Effector CD8-positive, alpha-beta T cell (primary cell): Measurements from ENCODE around the gene MRAS.
"Not testable (repeated sequence)": the region's sequence is repeated elsewhere in the genome, so short reads cannot be mapped to it uniquely, and the experiment has no call there.

Source experiments
- DNase-seq: peaks from one replicate; lab custom pipeline; 2025; lab: John Stamatoyannopoulos, UW

Gene MRAS

GRCh38 chr3:138418601-138419206, 70.3 kb downstream of the MRAS start:
- no peak for DNase-seq

DNA sequence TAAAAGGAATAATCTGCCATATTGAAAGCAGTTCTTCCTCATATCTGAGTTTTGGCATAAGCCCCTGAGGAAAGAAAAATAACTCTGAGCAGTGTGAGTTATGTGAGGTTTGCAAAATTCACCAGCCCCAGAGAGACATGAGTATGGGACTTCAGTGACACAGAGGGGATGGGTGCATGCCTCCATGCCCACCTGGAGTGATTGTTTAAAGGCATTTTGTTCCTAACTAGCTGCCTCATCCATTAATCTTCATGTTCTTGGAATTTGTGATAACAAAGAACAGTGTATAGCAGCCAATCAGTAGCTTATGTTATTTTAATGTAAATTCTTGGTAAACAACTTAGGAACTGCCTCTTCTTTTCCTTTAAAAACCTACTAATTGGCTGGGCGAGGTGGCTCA, 74.9 kb downstream of the MRAS start:
- no peak for DNase-seq

DNA sequence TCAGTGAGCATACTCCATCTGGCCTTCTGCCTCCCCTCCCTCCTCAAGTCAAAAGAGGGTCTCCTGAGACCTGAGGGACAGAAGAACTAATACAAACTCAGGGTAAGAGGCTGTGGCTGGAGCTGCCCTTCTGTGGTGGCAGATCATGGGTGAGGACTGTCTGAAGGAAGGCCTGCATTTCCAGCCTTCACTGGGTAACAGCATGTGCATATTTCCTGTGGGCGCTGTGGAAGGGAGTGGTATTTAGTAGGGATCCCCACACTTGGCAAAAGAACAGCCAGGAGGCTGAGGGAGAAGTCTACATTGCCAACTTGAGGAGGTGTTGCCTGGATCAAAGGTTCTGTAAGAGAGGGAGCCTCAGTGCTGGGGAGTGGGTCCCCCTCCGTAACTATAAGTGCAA, 75.9 kb downstream of the MRAS start:
- no peak for DNase-seq

DNA sequence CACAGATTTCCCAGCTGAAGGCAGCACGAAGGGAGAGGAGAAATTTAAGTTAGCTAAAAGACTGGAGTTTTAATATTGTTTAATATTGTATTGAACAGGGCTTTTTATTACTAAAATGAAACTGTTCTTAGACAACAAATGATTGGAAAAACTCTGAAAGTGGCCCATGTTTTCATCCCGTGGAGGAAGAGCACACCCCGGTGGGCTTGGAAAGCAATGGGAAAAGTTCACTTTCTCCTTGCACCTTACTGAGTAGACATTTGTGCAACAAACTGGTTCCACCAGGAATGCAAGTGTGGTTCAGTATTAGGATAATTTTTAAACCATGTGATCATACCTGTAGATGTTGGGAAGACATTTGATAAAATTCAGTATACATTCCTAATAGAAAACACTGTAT, 77.8 kb downstream of the MRAS start:
- DNase-seq, result no peak

DNA sequence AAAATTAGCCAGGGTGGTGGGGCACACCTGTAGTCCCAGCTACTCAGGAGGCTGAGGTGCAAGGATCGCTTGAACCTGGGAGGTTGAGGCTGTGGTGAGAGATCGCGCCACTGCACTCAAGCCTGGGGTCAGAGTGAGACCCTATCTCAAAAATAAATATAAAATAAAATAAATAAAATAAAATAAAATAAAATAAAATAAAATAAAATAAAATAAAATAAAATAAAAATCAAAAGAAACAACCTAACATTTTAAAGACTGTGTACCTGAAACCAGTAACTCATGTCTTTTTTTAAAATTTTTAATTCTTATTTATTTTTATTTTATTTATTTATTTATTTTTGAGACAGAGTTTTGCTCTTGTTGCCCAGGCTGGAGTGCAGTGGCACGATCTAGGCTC, 78.4 kb downstream of the MRAS start:
- DNase-seq, result not testable (repeated sequence)

- no peak for DNase-seq
Observed at GRCh38 chr3:138429665-138430064, 81.3 kb downstream of the MRAS start.

- no peak for DNase-seq
Observed at GRCh38 chr3:138432576-138433240, 84.3 kb downstream of the MRAS start.

DNA sequence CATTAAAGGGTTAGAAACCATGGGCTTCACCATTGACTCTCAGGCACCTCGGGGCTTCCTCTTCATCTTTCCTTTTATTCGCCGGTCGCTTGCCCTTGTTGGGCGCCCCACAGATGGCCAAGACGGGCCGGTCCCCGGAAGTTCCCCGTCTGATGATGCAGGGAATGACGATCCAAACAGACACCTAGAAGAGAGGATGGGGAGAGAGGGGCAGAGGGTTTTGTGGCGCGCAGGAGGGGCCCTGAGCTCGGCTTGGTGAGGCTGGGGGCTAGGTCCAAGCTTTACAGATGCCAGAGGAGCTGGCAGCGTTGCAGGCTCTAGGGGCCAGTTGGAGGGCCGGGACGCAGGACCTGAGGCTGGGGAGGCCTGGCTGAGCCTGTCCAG, 85.5 kb downstream of the MRAS start:
- no peak for DNase-seq

DNA sequence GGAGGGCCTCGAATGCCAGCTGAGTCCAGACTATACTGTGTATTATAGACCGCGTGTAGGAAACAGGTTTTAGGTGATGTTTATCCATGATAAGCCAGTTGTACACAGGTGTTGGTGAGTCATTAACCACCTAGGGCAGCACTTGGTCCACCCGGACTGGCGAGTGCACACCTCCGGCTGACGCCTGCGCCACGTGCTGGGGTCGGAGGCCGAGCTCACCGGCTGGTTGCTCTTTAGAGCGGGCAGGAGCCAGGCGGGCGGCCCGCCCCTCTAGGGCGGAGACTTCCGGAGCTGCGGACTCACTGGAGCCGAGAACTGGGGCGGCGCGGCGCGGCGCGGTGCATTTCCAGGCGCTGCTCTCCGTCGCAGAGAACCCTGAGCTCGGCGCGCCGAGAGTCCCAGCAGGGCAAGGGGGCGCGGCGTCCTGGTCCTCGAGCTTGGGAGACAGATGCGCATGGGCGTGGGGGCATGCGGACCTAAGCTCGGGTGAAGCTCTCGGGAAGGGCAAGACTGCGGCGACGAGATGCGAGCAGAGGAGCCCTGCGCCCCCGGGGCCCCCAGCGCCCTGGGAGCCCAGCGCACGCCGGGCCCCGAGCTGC, 86.0 kb downstream of the MRAS start, which contains the start of gene ESYT3:
Gene ESYT3 (plus strand): TSS at position 341 of the 599 bp plus-strand sequence. CDS start 183 bp downstream, at position 524.
- DNase-seq, result no peak

- DNase-seq, result no peak
Observed at GRCh38 chr3:138434875-138435772, 86.7 kb downstream of the MRAS start.

GRCh38 chr3:138435840-138436239, 87.5 kb downstream of the MRAS start:
- DNase-seq, result no peak

GRCh38 chr3:138437281-138437680, 88.9 kb downstream of the MRAS start:
- no peak for DNase-seq

- no peak for DNase-seq
Observed at GRCh38 chr3:138438896-138439295, 90.5 kb downstream of the MRAS start.

DNA sequence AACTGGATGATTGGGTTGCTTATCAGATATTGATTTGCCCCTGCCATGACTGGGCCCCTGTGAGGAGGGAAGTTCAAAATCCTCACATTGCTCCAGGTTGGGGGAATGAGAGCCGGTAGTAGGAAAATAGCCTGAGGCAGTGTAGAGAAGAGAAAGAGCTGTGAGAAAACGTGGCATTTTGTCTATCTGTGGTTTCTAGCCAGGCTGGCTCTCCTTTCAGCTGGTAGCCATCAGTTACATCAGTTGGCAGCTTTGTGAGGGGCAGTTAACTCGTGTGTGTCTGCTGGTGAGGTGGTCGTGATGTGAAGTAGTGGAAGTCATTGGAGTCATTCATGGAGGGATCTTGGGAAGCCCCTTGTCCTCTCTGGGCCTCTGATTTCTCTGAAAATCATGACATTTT, 91.3 kb downstream of the MRAS start:
- DNase-seq, result no peak

- no peak for DNase-seq
Observed at GRCh38 chr3:138440121-138440521, 91.7 kb downstream of the MRAS start.

DNA sequence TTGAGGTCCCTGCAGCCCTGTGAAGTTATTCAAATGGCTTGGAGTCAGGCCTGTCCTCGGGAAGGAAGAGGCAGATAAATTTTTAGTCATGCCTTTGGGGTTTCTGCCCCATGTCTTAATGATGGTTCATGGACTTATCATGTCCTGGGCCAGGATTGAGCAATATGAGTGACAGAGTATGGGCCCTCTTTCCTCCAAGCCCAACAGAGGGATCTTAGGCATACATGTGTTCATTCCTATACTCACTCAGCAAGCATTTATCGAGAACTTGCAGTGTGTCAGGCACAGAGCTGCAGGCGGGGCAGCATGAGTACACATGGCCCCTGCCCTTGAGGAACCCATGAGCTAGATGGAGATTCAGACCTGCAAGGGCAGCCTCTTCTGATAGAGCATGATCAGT, 92.2 kb downstream of the MRAS start:
- DNase-seq, result no peak

DNA sequence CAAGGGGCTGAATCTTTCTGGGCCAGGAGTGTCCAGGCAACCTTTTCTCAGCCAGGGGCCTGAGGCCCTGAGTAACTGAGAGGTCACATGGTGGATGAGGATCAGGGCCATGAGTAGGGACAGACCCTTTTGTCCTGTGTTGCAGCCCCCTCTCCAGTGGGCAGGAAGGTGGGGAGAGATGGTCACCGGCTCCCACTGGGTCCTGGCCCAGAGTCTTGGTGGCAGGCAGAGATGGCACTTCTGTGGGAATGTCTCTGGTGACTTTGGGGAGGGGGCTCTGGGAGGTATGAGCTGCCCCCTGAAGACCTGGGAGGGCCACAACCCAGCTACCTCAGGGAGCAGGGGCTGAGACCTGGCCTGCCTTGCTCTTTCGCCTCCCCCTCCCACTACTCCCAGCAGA, 92.9 kb downstream of the MRAS start:
- DNase-seq, result no peak

GRCh38 chr3:138441742-138442141, 93.4 kb downstream of the MRAS start:
- DNase-seq, result no peak

DNA sequence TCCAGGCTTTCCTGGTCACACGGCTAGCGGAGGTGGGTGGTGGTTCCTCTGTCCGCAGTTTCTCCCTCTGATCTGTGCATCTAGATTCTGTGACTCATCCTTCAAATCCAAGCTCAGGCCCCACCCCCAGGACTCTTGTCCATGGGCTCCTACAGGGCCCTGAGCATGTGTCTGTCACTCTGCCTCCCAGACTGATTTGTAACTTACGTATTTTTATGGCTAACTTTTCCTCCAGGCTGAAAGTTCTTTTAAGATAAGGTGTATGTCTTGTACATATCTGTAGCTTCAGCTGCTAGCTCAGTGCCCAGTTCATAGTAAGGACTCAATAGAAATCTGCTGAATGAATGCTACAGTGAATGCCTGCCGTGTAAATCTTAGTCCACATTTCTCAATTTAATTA, 94.1 kb downstream of the MRAS start:
- DNase-seq, result no peak

DNA sequence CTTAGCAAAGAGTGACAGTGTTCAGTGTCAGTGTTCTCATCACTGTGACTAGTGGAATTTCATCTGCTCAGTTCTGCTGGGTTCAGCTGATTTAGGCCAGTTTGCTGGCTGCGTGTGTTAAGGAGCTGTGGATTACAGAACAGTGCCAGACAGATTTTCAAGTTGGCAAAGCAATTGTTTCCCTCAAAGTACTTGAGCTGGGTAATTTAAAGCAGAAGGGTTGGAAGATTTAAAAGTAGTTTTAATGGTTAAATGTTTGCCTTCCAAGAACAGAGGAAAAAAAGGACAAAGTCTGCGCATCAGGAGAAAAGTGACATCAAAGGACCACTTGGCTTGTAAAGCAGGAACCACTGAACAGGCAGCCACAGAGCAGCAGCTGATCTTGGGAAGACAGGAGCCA, 94.7 kb downstream of the MRAS start:
- DNase-seq, result no peak

DNA sequence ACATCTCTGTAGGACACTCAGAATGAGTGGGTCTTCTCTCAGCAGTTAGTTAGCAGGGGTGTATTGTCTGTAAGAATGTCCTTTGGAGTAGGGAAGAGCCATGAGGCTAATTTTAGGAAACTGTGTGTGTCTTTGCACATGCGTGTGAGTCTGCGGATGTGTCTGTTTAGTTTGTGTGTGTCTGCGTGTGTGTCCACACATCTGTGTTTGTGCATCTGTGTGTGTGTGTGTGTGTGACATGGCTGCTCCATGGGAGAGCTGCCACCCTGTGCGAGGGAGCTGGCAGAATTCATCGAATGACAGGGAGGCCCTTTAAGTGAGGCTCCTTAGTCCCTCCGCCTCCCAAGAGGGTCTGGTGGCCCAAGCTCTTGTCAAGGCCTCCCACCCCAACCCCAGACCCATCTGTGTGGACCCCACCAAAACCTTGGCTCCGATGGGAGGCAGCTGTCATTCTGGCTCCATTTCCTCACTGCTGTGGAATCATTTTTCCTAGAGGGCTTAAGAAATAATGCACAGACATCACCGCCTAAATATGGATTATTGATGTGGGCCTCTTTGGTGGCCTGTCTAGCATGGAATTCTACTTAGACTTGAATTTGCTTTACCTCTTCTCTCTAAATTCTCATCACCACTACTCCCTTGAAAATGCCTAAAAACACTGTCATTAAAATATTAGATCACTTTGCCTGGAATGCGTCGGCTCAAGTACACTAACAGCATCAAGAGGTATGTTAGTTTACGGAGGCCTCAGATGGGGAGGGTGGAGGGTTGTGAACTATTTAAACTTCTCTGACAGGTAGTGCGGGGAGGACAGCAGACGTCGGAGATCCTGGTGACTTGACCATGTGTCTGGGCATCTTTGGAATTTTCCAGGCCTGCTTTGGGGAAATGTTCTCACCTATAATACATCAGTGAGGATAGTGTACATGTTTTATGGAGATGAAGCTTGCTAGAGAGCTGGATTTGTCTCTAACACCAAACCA, 95.4 kb downstream of the MRAS start:
- DNase-seq, result no peak
